NCI-H2107 treated with DMSO at 0.1 percent for 48 hours (cell line): ENCODE data around the gene UFSP2.

Experiments
- DNase-seq: peaks from one replicate; lab custom pipeline; 2025; ENCODE audit not compliant: unreplicated experiment; lab: John Stamatoyannopoulos, UW

The UFSP2 gene

GRCh38 chr4:185425647-185426352 lies at the start of gene UFSP2:
UFSP2 (minus strand) TSS chr4:185425964; CDS start chr4:185425868, 96 bp downstream.
- DNase-seq, result peak; percentile 36

- no peak for DNase-seq
These were observed 47.5 kb upstream of the UFSP2 start for GRCh38 chr4:185473247-185473646.

- no peak for DNase-seq
These were observed 46.4 kb upstream of the UFSP2 start for GRCh38 chr4:185472103-185472542.

- peak; percentile 65 for DNase-seq
These were observed 45.7 kb upstream of the UFSP2 start, which contains the start of gene CCDC110 for GRCh38 chr4:185471235-185472102. CCDC110 (minus strand) TSS chr4:185471733; CDS start chr4:185471683, 50 bp downstream.

GRCh38 chr4:185470501-185471195 lies 44.9 kb upstream of the UFSP2 start:
- peak; percentile 32 for DNase-seq

GRCh38 chr4:185469580-185470154 lies 43.9 kb upstream of the UFSP2 start:
- no peak for DNase-seq

GRCh38 chr4:185468999-185469398 lies 43.2 kb upstream of the UFSP2 start:
- no peak for DNase-seq

- no peak for DNase-seq
These were observed 42.2 kb upstream of the UFSP2 start for GRCh38 chr4:185467991-185468390.

GRCh38 chr4:185467101-185467500 lies 41.3 kb upstream of the UFSP2 start:
- no peak for DNase-seq

GRCh38 chr4:185465707-185466106 lies 39.9 kb upstream of the UFSP2 start:
- no peak for DNase-seq

- no peak for DNase-seq
These were observed 39.1 kb upstream of the UFSP2 start for GRCh38 chr4:185464887-185465286.

- no peak for DNase-seq
These were observed 38.4 kb upstream of the UFSP2 start for GRCh38 chr4:185464183-185464582.

- DNase-seq, result peak; percentile 15
These were observed 37.8 kb upstream of the UFSP2 start for GRCh38 chr4:185463541-185463940.

- no peak for DNase-seq
These were observed 35.8 kb upstream of the UFSP2 start for GRCh38 chr4:185461565-185461964.

- peak; percentile 75 for DNase-seq
These were observed 31.4 kb upstream of the UFSP2 start for GRCh38 chr4:185457136-185457535.

- DNase-seq, result no peak
These were observed 30.4 kb upstream of the UFSP2 start for GRCh38 chr4:185456131-185456530.

GRCh38 chr4:185445209-185445608 lies 19.4 kb upstream of the UFSP2 start:
- no peak for DNase-seq

GRCh38 chr4:185441479-185441878 lies 15.7 kb upstream of the UFSP2 start:
- no peak for DNase-seq

GRCh38 chr4:185437809-185438208 lies 12.0 kb upstream of the UFSP2 start:
- no peak for DNase-seq

GRCh38 chr4:185435466-185435865 lies 9.7 kb upstream of the UFSP2 start:
- no peak for DNase-seq

- no peak for DNase-seq
These were observed 3.9 kb upstream of the UFSP2 start for GRCh38 chr4:185429660-185430059.
